Omental fat pad (tissue), 4 donors: ENCODE results near the gene CPED1. TPM values are rescaled to one million over a fixed set of nuclear protein-coding genes. Genes with fewer than 3 reads are reported as not detected.

Experiments used
- ATAC-seq: fragments of 150-250 bp; one replicate; pipeline ENCODE4 v1.9.1; 2016; ENCODE audit warnings: mild to moderate bottlenecking, moderate library complexity; ENCODE audit not compliant: low FRiP score
- DNase-seq: peaks from one replicate; pipeline ENCODE4 v3.0.0-alpha.2; 2019; ENCODE audit warnings: low spot score
- total RNA-seq, 4 donors: library from RNA; depleted of rRNA; stranded (reverse); fragments of >200 nt; gene quantifications; one replicate each; pipeline ENCODE4 v1.1.0, GENCODE V29; 2016
- TF ChIP-seq, protein P1 (sequence below), 3 donors: fragments of 450-650 bp; IDR thresholded peaks; one replicate each; pipeline ENCODE4 v1.5.1; 2016 to 2017; ENCODE audit warnings: antibody characterized with exemption in 3 of 3, mild to moderate bottlenecking in 3 of 3, moderate library complexity in 2 of 3

CPED1 gene
- total RNA-seq, 4 donors from 2014 or later, result 24.9 to 63.9 (median 40.9) TPM

DNA sequence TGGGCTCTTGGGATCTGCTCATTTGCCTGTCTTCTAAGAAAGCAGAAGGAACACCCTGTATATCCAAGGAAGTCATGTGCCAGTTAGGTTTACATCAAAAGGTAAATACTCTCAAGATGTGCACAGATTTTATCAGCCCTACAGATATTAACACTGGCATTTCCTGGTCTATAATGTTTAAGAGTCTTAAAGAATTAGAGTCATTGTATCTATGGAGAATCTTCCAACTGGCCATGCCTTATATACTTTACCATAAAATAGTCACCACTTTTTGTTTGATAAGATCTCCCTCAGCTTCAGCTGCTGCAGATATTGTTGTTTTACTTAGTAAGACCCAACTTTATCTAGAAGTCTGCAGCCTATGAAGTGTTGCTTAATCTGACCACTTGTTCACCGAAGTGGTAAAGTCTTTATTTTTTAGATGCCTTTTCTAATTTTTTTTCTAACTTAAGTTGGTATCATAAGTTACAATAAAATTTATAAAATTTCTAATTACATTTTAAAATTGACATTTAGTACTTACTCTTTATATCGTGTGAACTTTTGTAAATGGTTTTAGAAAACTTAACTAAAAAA is 58.5 kb downstream of the CPED1 start:
- ATAC-seq, result no peak
- no peak for DNase-seq
- TF ChIP-seq, protein P1, sequence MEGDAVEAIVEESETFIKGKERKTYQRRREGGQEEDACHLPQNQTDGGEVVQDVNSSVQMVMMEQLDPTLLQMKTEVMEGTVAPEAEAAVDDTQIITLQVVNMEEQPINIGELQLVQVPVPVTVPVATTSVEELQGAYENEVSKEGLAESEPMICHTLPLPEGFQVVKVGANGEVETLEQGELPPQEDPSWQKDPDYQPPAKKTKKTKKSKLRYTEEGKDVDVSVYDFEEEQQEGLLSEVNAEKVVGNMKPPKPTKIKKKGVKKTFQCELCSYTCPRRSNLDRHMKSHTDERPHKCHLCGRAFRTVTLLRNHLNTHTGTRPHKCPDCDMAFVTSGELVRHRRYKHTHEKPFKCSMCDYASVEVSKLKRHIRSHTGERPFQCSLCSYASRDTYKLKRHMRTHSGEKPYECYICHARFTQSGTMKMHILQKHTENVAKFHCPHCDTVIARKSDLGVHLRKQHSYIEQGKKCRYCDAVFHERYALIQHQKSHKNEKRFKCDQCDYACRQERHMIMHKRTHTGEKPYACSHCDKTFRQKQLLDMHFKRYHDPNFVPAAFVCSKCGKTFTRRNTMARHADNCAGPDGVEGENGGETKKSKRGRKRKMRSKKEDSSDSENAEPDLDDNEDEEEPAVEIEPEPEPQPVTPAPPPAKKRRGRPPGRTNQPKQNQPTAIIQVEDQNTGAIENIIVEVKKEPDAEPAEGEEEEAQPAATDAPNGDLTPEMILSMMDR (IDR thresholded peaks at IDR 0.05), result no peak

DNA sequence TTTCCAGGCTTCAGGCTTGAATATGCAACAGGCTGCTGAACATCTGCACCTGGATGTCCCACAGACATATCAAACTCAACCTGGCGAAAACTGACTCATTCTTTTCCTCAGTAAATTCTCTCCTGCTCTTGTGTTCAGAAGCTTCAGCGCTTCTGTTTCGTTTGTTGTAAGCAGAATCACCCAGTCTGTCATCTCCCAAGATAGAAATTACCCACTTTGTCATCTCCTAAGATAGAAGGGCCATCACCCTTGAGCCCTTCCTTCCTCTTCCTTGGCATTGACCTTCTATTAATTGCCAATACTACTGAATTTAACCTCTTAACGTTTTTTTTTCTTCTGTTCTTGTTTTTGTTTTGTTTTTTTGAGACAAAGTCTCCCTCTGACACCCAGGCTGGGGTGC is 59.7 kb downstream of the CPED1 start:
- TF ChIP-seq, protein P1 (IDR thresholded peaks at IDR 0.05), result no peak
- ATAC-seq, result no peak
- no peak for DNase-seq

DNA sequence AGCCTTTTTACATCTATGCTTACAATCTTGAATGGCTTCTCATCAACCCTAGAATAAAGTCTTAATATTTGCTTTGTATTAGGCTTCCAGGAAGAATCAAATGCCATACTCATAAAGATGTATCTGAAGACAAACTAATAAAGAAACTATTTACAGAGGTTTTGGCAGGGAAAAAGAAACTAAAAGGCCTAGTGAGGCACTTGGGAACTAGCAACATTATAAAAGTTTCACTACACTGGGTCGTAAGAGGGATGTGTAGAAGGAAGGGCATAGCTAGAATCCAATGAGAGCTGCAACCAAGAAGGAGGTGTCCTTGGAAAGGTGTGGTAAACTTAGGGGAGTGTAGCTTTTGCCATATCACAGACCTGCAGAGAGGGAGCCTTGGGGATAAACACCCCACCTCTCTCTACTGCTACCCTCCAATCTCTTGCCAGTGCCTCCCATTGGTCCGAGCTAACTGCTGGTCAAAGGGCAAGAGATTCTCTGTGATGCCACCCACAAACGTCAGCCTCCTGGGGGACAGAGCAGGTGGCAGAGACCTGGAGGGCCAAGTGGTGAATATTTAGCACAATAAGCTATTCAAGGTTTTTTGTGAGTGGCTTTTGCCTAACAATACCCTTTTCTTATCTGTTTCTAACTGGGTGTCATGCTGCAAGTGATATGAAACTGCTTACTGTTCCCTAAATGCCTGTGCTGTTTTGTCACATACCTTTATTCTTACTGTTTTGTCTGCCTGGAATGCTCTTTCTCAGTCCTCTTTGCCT is 60.7 kb downstream of the CPED1 start:
- no peak for ATAC-seq
- TF ChIP-seq, protein P1 (IDR thresholded peaks at IDR 0.05), result no peak

DNA sequence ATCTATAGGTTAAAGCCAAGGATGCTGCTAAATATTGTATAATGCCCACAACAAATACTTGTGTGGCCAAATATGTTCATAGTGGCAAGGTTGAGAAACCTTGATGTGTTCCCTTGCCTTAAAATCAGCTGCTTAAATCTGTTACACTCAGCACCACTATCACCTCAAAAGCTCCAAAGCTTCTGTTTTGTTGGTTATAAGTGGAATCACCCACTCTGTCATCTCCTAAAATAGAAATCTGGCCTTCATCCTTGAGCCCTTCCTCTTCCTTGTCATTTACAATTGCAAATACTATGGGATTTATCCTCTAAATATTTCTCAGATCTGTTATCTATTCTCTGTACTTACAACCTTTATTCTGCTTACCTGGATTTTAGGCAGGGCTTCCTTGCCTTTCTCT is 61.4 kb downstream of the CPED1 start:
- DNase-seq, result no peak
- ATAC-seq, result no peak
- TF ChIP-seq, protein P1 (IDR thresholded peaks at IDR 0.05), result no peak

More for the DNA sequence above, 60.7 kb downstream of the CPED1 start:
- DNase-seq, result no peak

DNA sequence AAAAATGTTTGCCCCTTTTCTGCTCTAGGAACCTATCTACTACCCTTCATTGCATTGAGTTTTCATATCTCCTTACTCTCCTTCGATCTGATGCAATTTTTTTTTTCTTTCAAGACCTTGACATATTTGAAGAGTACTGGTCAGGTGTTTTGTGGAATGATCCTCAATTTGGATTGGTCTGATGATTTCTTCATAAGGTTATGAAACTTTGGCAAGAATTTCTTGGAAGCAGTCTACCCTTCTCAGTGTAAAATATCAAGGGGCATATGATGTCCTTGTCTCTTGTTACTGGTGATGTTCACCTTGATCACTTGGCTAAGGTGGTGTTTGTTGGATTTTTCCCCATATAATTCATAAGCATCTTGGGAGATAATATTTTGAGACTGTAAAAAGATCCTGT is 64.7 kb downstream of the CPED1 start:
- TF ChIP-seq, protein P1 (IDR thresholded peaks at IDR 0.05), result no peak
- ATAC-seq (no peak), DNase-seq (no peak)

DNA sequence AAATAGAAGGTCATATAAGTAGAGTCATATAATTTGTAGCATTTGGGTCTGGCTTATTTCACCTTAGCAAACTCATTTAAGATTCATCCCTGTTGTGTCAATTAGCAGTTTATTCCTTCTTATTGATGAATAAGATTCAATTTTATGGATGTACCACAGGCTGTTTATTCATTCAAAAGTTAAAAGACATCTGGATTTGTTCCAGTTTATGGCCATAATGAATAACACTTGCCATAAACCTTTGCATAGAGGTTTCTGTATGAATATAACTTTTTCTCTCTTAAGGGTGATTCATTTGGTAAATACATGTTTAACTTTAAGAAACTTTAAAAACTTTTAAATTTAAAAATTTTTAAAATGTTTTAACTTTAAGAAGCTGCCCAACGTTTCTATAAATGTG is 66.4 kb downstream of the CPED1 start:
- TF ChIP-seq, protein P1 (IDR thresholded peaks at IDR 0.05), result no peak
- DNase-seq (no peak), ATAC-seq (no peak)

DNA sequence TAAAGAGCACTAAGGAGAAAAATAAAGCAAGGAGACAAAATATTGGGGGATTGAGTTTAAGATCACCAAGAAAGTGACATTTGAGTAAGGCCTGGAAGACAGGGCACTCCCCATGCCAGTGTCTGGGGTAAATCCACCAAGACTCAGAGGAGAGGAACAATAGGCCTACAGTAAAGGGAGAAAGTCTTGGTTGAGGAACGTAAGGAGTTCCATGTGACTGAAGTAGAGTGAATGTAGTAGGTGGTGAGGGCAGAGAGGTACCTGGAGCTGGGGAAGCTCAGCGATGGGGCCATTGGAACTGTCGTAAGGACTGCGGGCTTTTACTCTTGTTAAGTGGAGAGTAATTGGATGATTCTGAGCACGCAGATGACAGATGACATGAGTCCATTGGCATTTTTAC is 69.4 kb downstream of the CPED1 start:
- DNase-seq, result no peak
- ATAC-seq, result no peak
- TF ChIP-seq, protein P1 (IDR thresholded peaks at IDR 0.05), result no peak
